Fibroblast of mammary gland (primary cell): ENCODE data around the gene DYRK2.

Source experiments
- DNase-seq: peaks from one replicate; pipeline ENCODE4 v3.0.0-alpha.2; 2010; ENCODE audit warnings: low read depth
- H3K4me3 ChIP-seq: 2 replicates; pipeline ENCODE4 v1.5.1; 2011; ENCODE audit warnings: low read depth, mild to moderate bottlenecking, low read length, moderate library complexity; ENCODE audit not compliant: control insufficient read depth
- CTCF ChIP-seq: conservative IDR thresholded peaks from 2 replicates; pipeline ENCODE4 v1.5.1; 2011; ENCODE audit warnings: low read depth, low read length, inconsistent platforms; ENCODE audit not compliant: control insufficient read depth, insufficient read depth

The DYRK2 gene

GRCh38 chr12:67697443-67697842 lies 48.9 kb downstream of the DYRK2 start:
- peak; percentile 75 for DNase-seq
- no peak overlapping the region for H3K4me3 ChIP-seq
- TF ChIP-seq CTCF = no peak

GRCh38 chr12:67697967-67698366 lies 49.4 kb downstream of the DYRK2 start:
- no peak for TF ChIP-seq CTCF
- no peak for DNase-seq
- H3K4me3 ChIP-seq = no peak overlapping the region

GRCh38 chr12:67698672-67699581 lies 50.4 kb downstream of the DYRK2 start:
- peak; percentile 20 for DNase-seq
- no peak overlapping the region for H3K4me3 ChIP-seq
- TF ChIP-seq CTCF = no peak

- TF ChIP-seq CTCF = no peak
- H3K4me3 ChIP-seq = no peak overlapping the region
- peak; percentile 75 for DNase-seq
Observed at GRCh38 chr12:67701121-67701520, 52.6 kb downstream of the DYRK2 start.

GRCh38 chr12:67702136-67702535 lies 53.6 kb downstream of the DYRK2 start:
- no peak overlapping the region for H3K4me3 ChIP-seq
- no peak for TF ChIP-seq CTCF
- no peak for DNase-seq

- DNase-seq = no peak
- no peak for TF ChIP-seq CTCF
- H3K4me3 ChIP-seq = no peak overlapping the region
Observed at GRCh38 chr12:67704071-67704470, 55.5 kb downstream of the DYRK2 start.
